ENCODE results near the gene LANCL3.
"Not testable (repeated sequence)": the region's sequence is repeated elsewhere in the genome, so short reads cannot be mapped to it uniquely, and the experiment has no call there.

Gene LANCL3

GRCh38 chrX:37553476-37553875 is 18.0 kb upstream of the LANCL3 start:
- no peak overlapping the region for H3K4me3 ChIP-seq (ENCODE audit: low read depth, low read length)
- TF ChIP-seq POLR2A (IDR thresholded peaks at IDR 0.05; ENCODE audit: extremely low read depth, insufficient read length): no peak
- no peak for DNase-seq (ENCODE audit: low read depth)

GRCh38 chrX:37565254-37565653 is 6.2 kb upstream of the LANCL3 start:
- DNase-seq (ENCODE audit: low read depth); H3K4me3 ChIP-seq (ENCODE audit: low read depth, low read length): not testable (repeated sequence)

DNA sequence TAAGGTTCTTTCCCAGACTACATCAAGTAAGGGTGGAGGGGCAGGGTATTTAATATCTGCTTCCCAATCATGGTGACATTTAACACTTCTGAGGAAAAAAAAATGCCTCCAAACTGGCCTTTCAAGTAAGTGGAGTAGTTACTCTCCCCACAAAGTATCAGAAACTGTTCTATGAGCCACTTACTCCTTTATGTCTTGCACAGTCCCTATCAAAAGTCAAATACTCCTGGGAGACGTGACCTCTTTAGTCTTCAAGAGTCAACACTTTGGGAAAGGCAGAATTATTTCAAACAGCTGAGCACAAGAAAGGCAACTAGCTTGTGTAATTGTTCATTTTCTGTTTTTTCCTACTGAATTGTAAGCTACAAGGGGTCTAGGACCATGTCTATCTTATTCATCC is 1.1 kb upstream of the LANCL3 start:
- not testable (repeated sequence) for DNase-seq (ENCODE audit: low read depth); H3K4me3 ChIP-seq (ENCODE audit: low read depth, low read length)

- H3K4me3 ChIP-seq (ENCODE audit: low read depth, low read length): peak overlapping the region; percentile 16
- peak; percentile 45 for DNase-seq (ENCODE audit: low read depth)
Measured at GRCh38 chrX:37572108-37572587, 687 bp downstream of the LANCL3 start.

GRCh38 chrX:37573121-37573520 is 1.7 kb downstream of the LANCL3 start:
- DNase-seq (ENCODE audit: low read depth): peak; percentile 19
- H3K4me3 ChIP-seq (ENCODE audit: low read depth, low read length): not testable (repeated sequence)

- no peak for TF ChIP-seq MYC (IDR thresholded peaks at IDR 0.05; ENCODE audit: low read depth, low read length)
- no peak for TF ChIP-seq POLR2A (IDR thresholded peaks at IDR 0.05; ENCODE audit: extremely low read depth, insufficient read length)
- TF ChIP-seq CTCF (IDR thresholded peaks at IDR 0.05; ENCODE audit: low read depth, low read length): no peak
- TF ChIP-seq, protein P1, sequence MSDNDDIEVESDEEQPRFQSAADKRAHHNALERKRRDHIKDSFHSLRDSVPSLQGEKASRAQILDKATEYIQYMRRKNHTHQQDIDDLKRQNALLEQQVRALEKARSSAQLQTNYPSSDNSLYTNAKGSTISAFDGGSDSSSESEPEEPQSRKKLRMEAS (IDR thresholded peaks at IDR 0.05; ENCODE audit: low read depth, low read length): no peak
- H3K4me3 ChIP-seq (ENCODE audit: low read depth, low read length): no peak overlapping the region
- no peak for DNase-seq (ENCODE audit: low read depth)
Measured at GRCh38 chrX:37578045-37578444, 6.6 kb downstream of the LANCL3 start.

DNA sequence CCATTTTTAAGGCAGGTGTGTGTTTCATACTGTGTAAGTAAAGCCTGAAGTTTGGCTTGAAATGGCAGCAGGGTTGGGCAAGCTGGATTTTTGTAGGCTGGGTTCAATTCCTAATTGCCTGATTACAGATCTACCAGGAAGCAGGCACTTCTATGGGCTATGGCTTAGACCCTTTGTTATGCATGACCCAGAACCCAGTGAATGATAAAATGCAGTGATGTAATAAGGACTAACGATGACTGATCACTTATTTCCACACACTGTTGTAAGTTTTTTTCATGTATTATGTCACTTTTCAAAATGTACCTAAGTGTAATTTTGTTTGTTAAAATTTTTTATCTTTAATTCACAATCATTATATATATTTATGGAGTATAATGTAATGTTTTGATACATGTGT is 8.6 kb downstream of the LANCL3 start:
- H3K4me3 ChIP-seq (ENCODE audit: low read depth, low read length): no peak overlapping the region
- TF ChIP-seq MYC (IDR thresholded peaks at IDR 0.05; ENCODE audit: low read depth, low read length): no peak
- no peak for TF ChIP-seq POLR2A (IDR thresholded peaks at IDR 0.05; ENCODE audit: extremely low read depth, insufficient read length)
- TF ChIP-seq, protein P1 (IDR thresholded peaks at IDR 0.05; ENCODE audit: low read depth, low read length): no peak
- no peak for TF ChIP-seq CTCF (IDR thresholded peaks at IDR 0.05; ENCODE audit: low read depth, low read length)
- no peak for DNase-seq (ENCODE audit: low read depth)

DNA sequence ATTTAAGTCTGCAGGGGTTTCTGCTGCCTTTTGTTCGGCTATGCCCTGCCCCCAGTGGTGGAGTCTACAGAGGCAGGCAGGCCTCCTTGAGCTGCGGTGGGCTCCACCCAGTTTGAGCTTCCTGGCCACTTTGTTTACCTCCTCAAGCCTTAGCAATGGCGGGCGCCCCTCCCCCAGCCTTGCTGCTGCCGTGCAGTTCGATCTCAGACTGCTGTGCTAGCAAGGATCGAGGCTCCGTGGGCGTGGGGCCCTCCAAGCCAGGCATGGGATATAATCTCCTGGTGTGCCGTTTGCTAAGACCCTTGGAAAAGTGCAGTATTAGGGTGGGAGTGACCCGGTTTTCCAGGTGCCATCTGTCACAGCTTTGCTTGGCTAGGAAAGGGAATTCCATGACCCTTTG is 15.9 kb downstream of the LANCL3 start:
- DNase-seq (ENCODE audit: low read depth); H3K4me3 ChIP-seq (ENCODE audit: low read depth, low read length): not testable (repeated sequence)

- no peak for DNase-seq (ENCODE audit: low read depth)
- no peak overlapping the region for H3K4me3 ChIP-seq (ENCODE audit: low read depth, low read length)
- TF ChIP-seq MYC (IDR thresholded peaks at IDR 0.05; ENCODE audit: low read depth, low read length) (no peak), POLR2A (IDR thresholded peaks at IDR 0.05; ENCODE audit: extremely low read depth, insufficient read length) (no peak), CTCF (IDR thresholded peaks at IDR 0.05; ENCODE audit: low read depth, low read length) (no peak)
- TF ChIP-seq, protein P1 (IDR thresholded peaks at IDR 0.05; ENCODE audit: low read depth, low read length): no peak
Measured at GRCh38 chrX:37590047-37590446, 18.6 kb downstream of the LANCL3 start.
